PC-3 (cell line): ENCODE data around the gene USF2.

ENCODE experiments used
- EZH2 ChIP-seq: fragments of 300-600 bp; sonication (generic); IDR thresholded peaks from one replicate; pipeline ENCODE4 v1.6.1; 2017; ENCODE audit warnings: antibody characterized with exemption, mild to moderate bottlenecking, low read length; ENCODE audit not compliant: unreplicated experiment
- TF ChIP-seq, protein P1 (sequence below): fragments of 300-600 bp; sonication (generic); conservative IDR thresholded peaks from 2 replicates; pipeline ENCODE4 v1.5.1; 2017; ENCODE audit warnings: antibody characterized with exemption, low read depth, mild to moderate bottlenecking, low read length

DNA sequence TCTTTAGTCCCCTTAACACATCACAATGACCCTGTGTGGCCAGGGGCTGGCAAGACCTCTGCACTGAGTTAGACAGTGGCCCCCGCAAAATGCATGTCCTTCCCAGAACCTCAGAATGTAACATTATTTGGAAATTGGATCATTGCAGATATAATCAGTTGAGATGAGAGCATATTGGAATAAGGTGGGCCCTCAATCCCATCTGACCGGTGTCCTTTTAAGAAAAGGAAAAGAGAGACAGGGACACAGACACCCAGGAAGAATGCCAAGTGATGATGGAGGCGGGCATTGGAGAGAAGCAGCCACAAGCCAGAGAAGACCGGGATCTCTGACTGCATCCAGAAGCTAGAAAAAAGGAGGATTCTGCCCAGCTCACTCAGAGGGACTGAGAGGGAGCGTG is 42.0 kb upstream of the USF2 start:
- TF ChIP-seq, protein P1, sequence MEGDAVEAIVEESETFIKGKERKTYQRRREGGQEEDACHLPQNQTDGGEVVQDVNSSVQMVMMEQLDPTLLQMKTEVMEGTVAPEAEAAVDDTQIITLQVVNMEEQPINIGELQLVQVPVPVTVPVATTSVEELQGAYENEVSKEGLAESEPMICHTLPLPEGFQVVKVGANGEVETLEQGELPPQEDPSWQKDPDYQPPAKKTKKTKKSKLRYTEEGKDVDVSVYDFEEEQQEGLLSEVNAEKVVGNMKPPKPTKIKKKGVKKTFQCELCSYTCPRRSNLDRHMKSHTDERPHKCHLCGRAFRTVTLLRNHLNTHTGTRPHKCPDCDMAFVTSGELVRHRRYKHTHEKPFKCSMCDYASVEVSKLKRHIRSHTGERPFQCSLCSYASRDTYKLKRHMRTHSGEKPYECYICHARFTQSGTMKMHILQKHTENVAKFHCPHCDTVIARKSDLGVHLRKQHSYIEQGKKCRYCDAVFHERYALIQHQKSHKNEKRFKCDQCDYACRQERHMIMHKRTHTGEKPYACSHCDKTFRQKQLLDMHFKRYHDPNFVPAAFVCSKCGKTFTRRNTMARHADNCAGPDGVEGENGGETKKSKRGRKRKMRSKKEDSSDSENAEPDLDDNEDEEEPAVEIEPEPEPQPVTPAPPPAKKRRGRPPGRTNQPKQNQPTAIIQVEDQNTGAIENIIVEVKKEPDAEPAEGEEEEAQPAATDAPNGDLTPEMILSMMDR: no peak
- TF ChIP-seq EZH2: no peak
